HEK293 (cell line): ENCODE measurements around the gene GALNT1.

Experiments
- CTCF ChIA-PET: fragments of 350-600 bp; formaldehyde crosslinking; extraction: SDS; loops from one replicate; lab custom pipeline; 2021; ENCODE audit warnings: antibody characterized with exemption; lab: Yijun Ruan, JAX
- POLR2A ChIA-PET: fragments of 300-600 bp; formaldehyde crosslinking; extraction: SDS; loops from one replicate; lab custom pipeline; 2020; ENCODE audit warnings: antibody characterized with exemption, inconsistent platforms; lab: Yijun Ruan, JAX
- H3K27ac ChIP-seq: fragments of 200-500 bp; sonication (Bioruptor generic); 2 replicates; pipeline ENCODE4 v1.5.1; 2014; ENCODE audit warnings: low read depth, low read length, control low read depth, inconsistent platforms; ENCODE audit errors: extremely low read depth
- H3K36me3 ChIP-seq, 2 experiments: fragments of 200-500 bp in 1 of 2; sonication (Bioruptor generic) in 1 of 2; 1 replicate in 1 of 2; 2 replicates in 1 of 2; pipeline ENCODE4 v1.5.1; 2014 to 2017; ENCODE audit warnings: inconsistent platforms in 2 of 2, low read length in 2 of 2; ENCODE audit not compliant: control insufficient read depth in 2 of 2, insufficient read depth in 1 of 2
- H3K4me1 ChIP-seq: fragments of 200-500 bp; sonication (Bioruptor generic); 2 replicates; pipeline ENCODE4 v1.5.1; 2014; ENCODE audit warnings: mild to moderate bottlenecking, low read length, inconsistent platforms; ENCODE audit not compliant: control insufficient read depth, insufficient read depth
- H3K4me3 ChIP-seq: 2 replicates; pipeline ENCODE4 v1.5.1; 2011; ENCODE audit warnings: low read depth, mild to moderate bottlenecking, control low read depth, low read length, moderate library complexity
- H3K9me3 ChIP-seq: fragments of 200-500 bp; sonication (Bioruptor generic); 2 replicates; pipeline ENCODE4 v1.5.1; 2014; ENCODE audit warnings: low read depth, low read length, inconsistent platforms; ENCODE audit not compliant: control insufficient read depth, insufficient read depth
- BCL11B ChIP-seq: fragments of 450-650 bp; formaldehyde crosslinking; IDR thresholded peaks from 2 replicates; pipeline ENCODE4 v1.5.1; 2016; ENCODE audit warnings: low read depth, missing biosample characterization, missing genetic modification characterization
- KLF10 ChIP-seq: fragments of 450-650 bp; IDR thresholded peaks from 2 replicates; pipeline ENCODE4 v1.5.1; 2018; ENCODE audit warnings: missing biosample characterization, mild to moderate bottlenecking, missing genetic modification characterization
- KLF8 ChIP-seq: fragments of 450-650 bp; formaldehyde crosslinking; IDR thresholded peaks from 2 replicates; pipeline ENCODE4 v1.5.1; 2016; ENCODE audit warnings: missing biosample characterization, missing genetic modification characterization
- MEIS1 ChIP-seq: sonication (generic); formaldehyde crosslinking; IDR thresholded peaks from 2 replicates; pipeline ENCODE4 v1.8.1; 2022; ENCODE audit warnings: missing genetic modification reagents, mild to moderate bottlenecking, borderline replicate concordance
- PATZ1 ChIP-seq: fragments of 450-650 bp; formaldehyde crosslinking; IDR thresholded peaks from 2 replicates; pipeline ENCODE4 v1.5.1; 2016; ENCODE audit warnings: missing biosample characterization, missing genetic modification characterization
- PRDM6 ChIP-seq: fragments of 450-650 bp; formaldehyde crosslinking; IDR thresholded peaks from 2 replicates; pipeline ENCODE4 v1.5.1; 2017; ENCODE audit warnings: missing biosample characterization, missing genetic modification characterization
- YY2 ChIP-seq: fragments of 450-650 bp; formaldehyde crosslinking; IDR thresholded peaks from 2 replicates; pipeline ENCODE4 v1.5.1; 2016; ENCODE audit warnings: missing biosample characterization, missing genetic modification characterization
- ZBTB21 ChIP-seq: fragments of 450-650 bp; formaldehyde crosslinking; IDR thresholded peaks from 2 replicates; pipeline ENCODE4 v1.5.1; 2017; ENCODE audit warnings: missing biosample characterization, missing genetic modification characterization
- ZBTB26 ChIP-seq: fragments of 450-650 bp; formaldehyde crosslinking; optimal IDR thresholded peaks from 2 replicates; pipeline ENCODE3; 2016; ENCODE audit warnings: missing biosample characterization, mild to moderate bottlenecking, missing genetic modification characterization
- ZBTB49 ChIP-seq: fragments of 450-650 bp; formaldehyde crosslinking; IDR thresholded peaks from 2 replicates; pipeline ENCODE4 v1.5.1; 2016; ENCODE audit warnings: missing biosample characterization, missing genetic modification characterization, low read depth
- ZNF221 ChIP-seq: fragments of 450-650 bp; formaldehyde crosslinking; IDR thresholded peaks from 2 replicates; pipeline ENCODE4 v1.5.1; 2017; ENCODE audit warnings: missing biosample characterization, missing genetic modification characterization, borderline replicate concordance
- ZNF335 ChIP-seq: fragments of 450-650 bp; formaldehyde crosslinking; conservative IDR thresholded peaks from 2 replicates; pipeline ENCODE4 v1.5.1; 2016; ENCODE audit warnings: missing biosample characterization, missing genetic modification characterization
- ZNF433 ChIP-seq: fragments of 450-650 bp; formaldehyde crosslinking; IDR thresholded peaks from 2 replicates; pipeline ENCODE4 v1.5.1; 2016; ENCODE audit warnings: missing biosample characterization, missing genetic modification characterization, low read depth
- ZNF561 ChIP-seq: fragments of 450-650 bp; IDR thresholded peaks from 2 replicates; pipeline ENCODE4 v1.5.1; 2018; ENCODE audit warnings: missing biosample characterization, missing genetic modification characterization, borderline replicate concordance
- ZNF596 ChIP-seq: fragments of 450-650 bp; IDR thresholded peaks from 2 replicates; pipeline ENCODE4 v1.5.0; 2018; ENCODE audit warnings: missing biosample characterization, mild to moderate bottlenecking, missing genetic modification characterization, moderate library complexity
- ZNF621 ChIP-seq: fragments of 450-650 bp; formaldehyde crosslinking; IDR thresholded peaks from 2 replicates; pipeline ENCODE4 v1.5.1; 2017; ENCODE audit warnings: missing biosample characterization, missing genetic modification characterization
- ZNF664 ChIP-seq: fragments of 450-650 bp; formaldehyde crosslinking; IDR thresholded peaks from 2 replicates; pipeline ENCODE4 v1.5.1; 2016; ENCODE audit warnings: missing biosample characterization, missing genetic modification characterization
- ZNF843 ChIP-seq: fragments of 450-650 bp; formaldehyde crosslinking; IDR thresholded peaks from 2 replicates; pipeline ENCODE4 v1.5.1; 2016; ENCODE audit warnings: missing biosample characterization, missing genetic modification characterization

The GALNT1 gene

GRCh38 chr18:35710581-35710980, 129.0 kb downstream of the GALNT1 start (continued):
- peak; percentile 67 for TF ChIP-seq PRDM6 (tag by site-specific recombination)

- ChIA-PET CTCF (no interaction called here), POLR2A (no interaction called here)
- no peak overlapping the region for H3K27ac ChIP-seq
- H3K9me3 ChIP-seq = no peaks in the 10 kb centered on the region
- H3K4me3 ChIP-seq = no peak overlapping the region
- TF ChIP-seq ZNF433 (tag by site-specific recombination) (no peak), ZNF596 (no peak), YY2 (tag by site-specific recombination) (no peak), KLF10 (tag by site-specific recombination) (no peak), ZNF221 (tag by site-specific recombination) (no peak), ZBTB21 (tag by site-specific recombination) (no peak), KLF8 (tag by site-specific recombination) (no peak), ZNF843 (tag by site-specific recombination) (no peak), ZBTB49 (tag by site-specific recombination) (no peak), PATZ1 (tag by site-specific recombination) (no peak), ZNF335 (tag by site-specific recombination) (no peak), BCL11B (tag by site-specific recombination) (no peak), ZNF621 (tag by site-specific recombination) (no peak)
- no peaks in the 10 kb centered on the region for H3K4me1 ChIP-seq
- H3K36me3 ChIP-seq = peaks cover 0 to 11% of the 10 kb centered on the region in 2 experiments; a peak in 1 of 3 replicates
These were observed 129.7 kb downstream of the GALNT1 start for GRCh38 chr18:35711227-35711626.

- Histone ChIP-seq H3K9me3 (no peaks in the 10 kb centered on the region), H3K4me3 (no peak overlapping the region), H3K4me1 (no peaks in the 10 kb centered on the region), H3K36me3 (peaks cover 0 to 11% of the 10 kb centered on the region in 2 experiments; a peak in 1 of 3 replicates), H3K27ac (no peak overlapping the region)
- TF ChIP-seq ZNF561 (tag by site-specific recombination) (no peak), ZBTB26 (no peak), MEIS1 (CRISPR knock-in tag) (no peak), ZNF664 (tag by site-specific recombination) (no peak)
- POLR2A ChIA-PET = no interaction called here
- CTCF ChIA-PET = interaction anchor here (0.8 kb wide), 1 partner anchor 43 kb away, joined by 3 read pairs; no protein-coding TSS in a partner anchor
These were observed 132.0 kb downstream of the GALNT1 start for GRCh38 chr18:35713545-35713944.
